GM18498 (cell line): ENCODE data around the gene FUT4.
"Not testable (repeated sequence)": the region's sequence is repeated elsewhere in the genome, so short reads cannot be mapped to it uniquely, and the experiment has no call there.

ENCODE experiments used
- ATAC-seq: cut with Tn5 transposase; IDR thresholded peaks from one replicate; pipeline ENCODE4 v1.9.1; 2021; ENCODE audit warnings: mild to moderate bottlenecking, moderate library complexity; ENCODE audit not compliant: unreplicated experiment

The FUT4 gene

GRCh38 chr11:94563848-94564467 lies 20.2 kb downstream of the FUT4 start:
- no peak for ATAC-seq

GRCh38 chr11:94567181-94567670 lies 23.5 kb downstream of the FUT4 start, which contains the start of gene PIWIL4:
TSS of gene PIWIL4 (plus strand) at chr11:94567368. CDS start at chr11:94567519, 151 bp downstream.
- no peak for ATAC-seq

- ATAC-seq, result no peak
Measured at GRCh38 chr11:94568200-94568599, 24.5 kb downstream of the FUT4 start.

- no peak for ATAC-seq
Measured at GRCh38 chr11:94568717-94569116, 25.0 kb downstream of the FUT4 start.

GRCh38 chr11:94572975-94573374 lies 29.3 kb downstream of the FUT4 start:
- not testable (repeated sequence) for ATAC-seq

- ATAC-seq, result no peak
Measured at GRCh38 chr11:94574193-94574961, 30.7 kb downstream of the FUT4 start.

GRCh38 chr11:94576306-94576705 lies 32.6 kb downstream of the FUT4 start:
- ATAC-seq, result no peak

- ATAC-seq, result no peak
Measured at GRCh38 chr11:94577841-94578240, 34.1 kb downstream of the FUT4 start.

- peak; percentile 71 for ATAC-seq
Measured at GRCh38 chr11:94581926-94582325, 38.2 kb downstream of the FUT4 start.

- ATAC-seq, result no peak
Measured at GRCh38 chr11:94583213-94583865, 39.6 kb downstream of the FUT4 start.

- ATAC-seq, result peak; percentile 39
Measured at GRCh38 chr11:94583866-94584500, 40.3 kb downstream of the FUT4 start.

- ATAC-seq, result no peak
Measured at GRCh38 chr11:94584978-94585377, 41.3 kb downstream of the FUT4 start.

GRCh38 chr11:94585399-94585798 lies 41.7 kb downstream of the FUT4 start:
- ATAC-seq, result no peak

GRCh38 chr11:94586546-94586945 lies 42.8 kb downstream of the FUT4 start:
- ATAC-seq, result no peak

- no peak for ATAC-seq
Measured at GRCh38 chr11:94586978-94587377, 43.3 kb downstream of the FUT4 start.

GRCh38 chr11:94588366-94588942 lies 44.7 kb downstream of the FUT4 start:
- ATAC-seq, result no peak

GRCh38 chr11:94590352-94591041 lies 46.8 kb downstream of the FUT4 start:
- no peak for ATAC-seq

- peak; percentile 82 for ATAC-seq
Measured at GRCh38 chr11:94593030-94593429, 49.3 kb downstream of the FUT4 start.

- ATAC-seq, result peak; percentile 64
Measured at GRCh38 chr11:94595076-94595475, 51.4 kb downstream of the FUT4 start.

- no peak for ATAC-seq
Measured at GRCh38 chr11:94597896-94598295, 54.2 kb downstream of the FUT4 start.
